A549 treated with ZK216348 at 1 μM for 4 hours (cell line): ENCODE data around the gene USP17L18. TPM values are rescaled to one million over a fixed set of nuclear protein-coding genes. Genes with fewer than 3 reads are reported as not detected.

ENCODE experiments used
- total RNA-seq: library from RNA; stranded (reverse); fragments of 200-300 nt; extraction: Qiagen RNA extraction; gene quantifications from 5 replicates; pipeline ENCODE4 v1.2.3, GENCODE V29; 2022; ENCODE audit warnings: low read depth

The USP17L18 gene, protein sequence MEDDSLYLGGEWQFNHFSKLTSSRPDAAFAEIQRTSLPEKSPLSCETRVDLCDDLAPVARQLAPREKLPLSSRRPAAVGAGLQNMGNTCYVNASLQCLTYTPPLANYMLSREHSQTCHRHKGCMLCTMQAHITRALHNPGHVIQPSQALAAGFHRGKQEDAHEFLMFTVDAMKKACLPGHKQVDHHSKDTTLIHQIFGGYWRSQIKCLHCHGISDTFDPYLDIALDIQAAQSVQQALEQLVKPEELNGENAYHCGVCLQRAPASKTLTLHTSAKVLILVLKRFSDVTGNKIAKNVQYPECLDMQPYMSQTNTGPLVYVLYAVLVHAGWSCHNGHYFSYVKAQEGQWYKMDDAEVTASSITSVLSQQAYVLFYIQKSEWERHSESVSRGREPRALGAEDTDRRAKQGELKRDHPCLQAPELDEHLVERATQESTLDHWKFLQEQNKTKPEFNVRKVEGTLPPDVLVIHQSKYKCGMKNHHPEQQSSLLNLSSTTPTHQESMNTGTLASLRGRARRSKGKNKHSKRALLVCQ
- total RNA-seq, result not detected in 5 replicates

DNA sequence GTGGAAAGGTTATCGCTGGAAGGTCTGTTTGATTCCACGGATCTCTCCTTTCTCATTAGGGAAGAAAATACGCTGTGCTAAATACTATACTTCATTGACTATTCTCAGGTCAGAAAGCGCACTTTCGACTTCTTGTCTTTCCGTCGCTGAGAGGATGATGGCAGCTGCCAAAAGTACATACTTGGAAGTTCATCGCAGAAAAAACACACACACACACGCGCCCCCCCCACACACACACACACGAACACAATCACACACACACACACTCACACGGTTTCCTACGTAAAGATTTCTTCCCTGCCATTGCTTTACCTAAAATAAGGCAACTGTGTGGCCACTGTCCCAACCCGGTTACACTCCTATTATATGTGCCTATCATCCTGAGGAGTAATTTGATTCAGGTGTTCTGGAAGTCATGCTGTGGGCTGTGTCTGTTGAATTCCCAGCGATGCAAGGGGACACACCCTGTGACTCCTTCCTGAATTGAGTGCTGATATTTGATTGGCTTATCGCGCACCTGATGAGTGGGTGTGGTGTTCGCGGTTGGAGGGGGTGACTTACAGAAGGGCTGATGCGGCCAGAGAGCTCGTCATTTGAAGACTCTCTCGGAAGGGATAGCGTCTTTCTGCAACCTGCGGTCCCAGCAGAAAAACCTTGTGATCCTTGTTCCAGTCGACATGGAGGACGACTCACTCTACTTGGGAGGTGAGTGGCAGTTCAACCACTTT, at the start of gene USP17L18:
TSS of gene USP17L18 (plus strand) at position 678 of the 728 bp plus-strand sequence. CDS start at position 678, 0 bp downstream.

DNA sequence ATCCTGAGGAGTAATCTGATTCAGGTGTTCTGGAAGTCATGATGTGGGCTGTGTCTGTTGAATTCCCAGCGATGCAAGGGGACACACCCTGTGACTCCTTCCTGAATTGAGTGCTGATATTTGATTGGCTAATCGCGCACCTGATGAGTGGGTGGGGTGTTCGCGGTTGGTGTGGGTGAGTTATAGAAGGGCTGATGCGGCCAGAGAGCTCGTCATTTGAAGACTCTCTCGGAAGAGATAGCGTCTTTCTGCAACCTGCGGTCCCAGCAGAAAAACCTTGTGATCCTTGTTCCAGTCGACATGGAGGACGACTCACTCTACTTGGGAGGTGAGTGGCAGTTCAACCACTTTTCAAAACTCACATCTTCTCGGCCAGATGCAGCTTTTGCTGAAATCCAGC, 38.1 kb upstream of the USP17L18 start, which contains the start of gene USP17L10:
TSS of gene USP17L10 (plus strand) at position 301 of the 400 bp plus-strand sequence. CDS start at position 301, 0 bp downstream.

DNA sequence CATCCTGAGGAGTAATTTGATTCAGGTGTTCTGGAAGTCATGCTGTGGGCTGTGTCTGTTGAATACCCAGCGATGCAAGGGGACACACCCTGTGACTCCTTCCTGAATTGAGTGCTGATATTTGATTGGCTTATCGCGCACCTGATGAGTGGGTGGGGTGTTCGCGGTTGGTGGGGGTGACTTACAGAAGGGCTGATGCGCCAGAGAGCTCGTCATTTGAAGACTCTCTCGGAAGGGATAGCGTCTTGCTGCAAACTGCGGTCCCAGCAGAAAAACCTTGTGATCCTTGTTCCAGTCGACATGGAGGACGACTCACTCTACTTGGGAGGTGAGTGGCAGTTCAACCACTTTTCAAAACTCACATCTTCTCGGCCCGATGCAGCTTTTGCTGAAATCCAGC, 33.3 kb upstream of the USP17L18 start, which contains the start of gene USP17L11:
TSS of gene USP17L11 (plus strand) at position 301 of the 400 bp plus-strand sequence. CDS start at position 301, 0 bp downstream.

DNA sequence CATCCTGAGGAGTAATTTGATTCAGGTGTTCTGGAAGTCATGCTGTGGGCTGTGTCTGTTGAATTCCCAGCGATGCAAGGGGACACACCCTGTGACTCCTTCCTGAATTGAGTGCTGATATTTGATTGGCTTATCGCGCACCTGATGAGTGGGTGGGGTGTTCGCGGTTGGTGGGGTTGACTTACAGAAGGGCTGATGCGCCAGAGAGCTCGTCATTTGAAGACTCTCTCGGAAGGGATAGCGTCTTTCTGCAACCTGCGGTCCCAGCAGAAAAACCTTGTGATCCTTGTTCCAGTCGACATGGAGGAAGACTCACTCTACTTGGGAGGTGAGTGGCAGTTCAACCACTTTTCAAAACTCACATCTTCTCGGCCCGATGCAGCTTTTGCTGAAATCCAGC, 28.6 kb upstream of the USP17L18 start, which contains the start of gene USP17L12:
TSS of gene USP17L12 (plus strand) at position 301 of the 400 bp plus-strand sequence. CDS start at position 301, 0 bp downstream.

DNA sequence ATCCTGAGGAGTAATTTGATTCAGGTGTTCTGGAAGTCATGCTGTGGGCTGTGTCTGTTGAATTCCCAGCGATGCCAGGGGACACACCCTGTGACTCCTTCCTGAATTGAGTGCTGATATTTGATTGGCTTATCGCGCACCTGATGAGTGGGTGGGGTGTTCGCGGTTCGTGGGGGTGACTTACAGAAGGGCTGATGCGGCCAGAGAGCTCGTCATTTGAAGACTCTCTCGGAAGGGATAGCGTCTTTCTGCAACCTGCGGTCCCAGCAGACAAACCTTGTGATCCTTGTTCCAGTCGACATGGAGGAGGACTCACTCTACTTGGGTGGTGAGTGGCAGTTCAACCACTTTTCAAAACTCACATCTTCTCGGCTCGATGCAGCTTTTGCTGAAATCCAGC, 23.8 kb upstream of the USP17L18 start, which contains the start of gene USP17L13:
TSS of gene USP17L13 (plus strand) at position 301 of the 400 bp plus-strand sequence. CDS start at position 301, 0 bp downstream.

DNA sequence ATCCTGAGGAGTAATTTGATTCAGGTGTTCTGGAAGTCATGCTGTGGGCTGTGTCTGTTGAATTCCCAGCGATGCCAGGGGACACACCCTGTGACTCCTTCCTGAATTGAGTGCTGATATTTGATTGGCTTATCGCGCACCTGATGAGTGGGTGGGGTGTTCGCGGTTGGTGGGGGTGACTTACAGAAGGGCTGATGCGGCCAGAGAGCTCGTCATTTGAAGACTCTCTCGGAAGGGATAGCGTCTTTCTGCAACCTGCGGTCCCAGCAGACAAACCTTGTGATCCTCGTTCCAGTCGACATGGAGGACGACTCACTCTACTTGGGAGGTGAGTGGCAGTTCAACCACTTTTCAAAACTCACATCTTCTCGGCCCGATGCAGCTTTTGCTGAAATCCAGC, 14.3 kb upstream of the USP17L18 start, which contains the start of gene USP17L15:
TSS of gene USP17L15 (plus strand) at position 301 of the 400 bp plus-strand sequence. CDS start at position 301, 0 bp downstream.

DNA sequence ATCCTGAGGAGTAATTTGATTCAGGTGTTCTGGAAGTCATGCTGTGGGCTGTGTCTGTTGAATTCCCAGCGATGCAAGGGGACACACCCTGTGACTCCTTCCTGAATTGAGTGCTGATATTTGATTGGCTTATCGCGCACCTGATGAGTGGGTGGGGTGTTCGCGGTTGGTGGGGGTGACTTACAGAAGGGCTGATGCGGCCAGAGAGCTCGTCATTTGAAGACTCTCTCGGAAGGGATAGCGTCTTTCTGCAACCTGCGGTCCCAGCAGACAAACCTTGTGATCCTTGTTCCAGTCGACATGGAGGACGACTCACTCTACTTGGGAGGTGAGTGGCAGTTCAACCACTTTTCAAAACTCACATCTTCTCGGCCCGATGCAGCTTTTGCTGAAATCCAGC, 4.9 kb upstream of the USP17L18 start, which contains the start of gene USP17L17:
TSS of gene USP17L17 (plus strand) at position 301 of the 400 bp plus-strand sequence. CDS start at position 301, 0 bp downstream.

DNA sequence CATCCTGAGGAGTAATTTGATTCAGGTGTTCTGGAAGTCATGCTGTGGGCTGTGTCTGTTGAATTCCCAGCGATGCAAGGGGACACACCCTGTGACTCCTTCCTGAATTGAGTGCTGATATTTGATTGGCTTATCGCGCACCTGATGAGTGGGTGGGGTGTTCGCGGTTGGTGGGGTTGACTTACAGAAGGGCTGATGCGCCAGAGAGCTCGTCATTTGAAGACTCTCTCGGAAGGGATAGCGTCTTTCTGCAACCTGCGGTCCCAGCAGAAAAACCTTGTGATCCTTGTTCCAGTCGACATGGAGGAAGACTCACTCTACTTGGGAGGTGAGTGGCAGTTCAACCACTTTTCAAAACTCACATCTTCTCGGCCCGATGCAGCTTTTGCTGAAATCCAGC, 4.6 kb downstream of the USP17L18 start, which contains the start of gene USP17L19:
TSS of gene USP17L19 (plus strand) at position 301 of the 400 bp plus-strand sequence. CDS start at position 301, 0 bp downstream.

DNA sequence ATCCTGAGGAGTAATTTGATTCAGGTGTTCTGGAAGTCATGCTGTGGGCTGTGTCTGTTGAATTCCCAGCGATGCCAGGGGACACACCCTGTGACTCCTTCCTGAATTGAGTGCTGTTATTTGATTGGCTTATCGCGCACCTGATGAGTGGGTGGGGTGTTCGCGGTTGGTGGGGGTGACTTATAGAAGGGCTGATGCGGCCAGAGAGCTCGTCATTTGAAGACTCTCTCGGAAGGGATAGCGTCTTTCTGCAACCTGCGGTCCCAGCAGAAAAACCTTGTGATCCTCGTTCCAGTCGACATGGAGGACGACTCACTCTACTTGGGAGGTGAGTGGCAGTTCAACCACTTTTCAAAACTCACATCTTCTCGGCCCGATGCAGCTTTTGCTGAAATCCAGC, 9.4 kb downstream of the USP17L18 start, which contains the start of gene USP17L20:
TSS of gene USP17L20 (plus strand) at position 301 of the 400 bp plus-strand sequence. CDS start at position 301, 0 bp downstream.

DNA sequence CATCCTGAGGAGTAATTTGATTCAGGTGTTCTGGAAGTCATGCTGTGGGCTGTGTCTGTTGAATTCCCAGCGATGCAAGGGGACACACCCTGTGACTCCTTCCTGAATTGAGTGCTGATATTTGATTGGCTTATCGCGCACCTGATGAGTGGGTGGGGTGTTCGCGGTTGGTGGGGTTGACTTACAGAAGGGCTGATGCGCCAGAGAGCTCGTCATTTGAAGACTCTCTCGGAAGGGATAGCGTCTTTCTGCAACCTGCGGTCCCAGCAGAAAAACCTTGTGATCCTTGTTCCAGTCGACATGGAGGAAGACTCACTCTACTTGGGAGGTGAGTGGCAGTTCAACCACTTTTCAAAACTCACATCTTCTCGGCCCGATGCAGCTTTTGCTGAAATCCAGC, 14.1 kb downstream of the USP17L18 start, which contains the start of gene USP17L21:
TSS of gene USP17L21 (plus strand) at position 301 of the 400 bp plus-strand sequence. CDS start at position 301, 0 bp downstream.

DNA sequence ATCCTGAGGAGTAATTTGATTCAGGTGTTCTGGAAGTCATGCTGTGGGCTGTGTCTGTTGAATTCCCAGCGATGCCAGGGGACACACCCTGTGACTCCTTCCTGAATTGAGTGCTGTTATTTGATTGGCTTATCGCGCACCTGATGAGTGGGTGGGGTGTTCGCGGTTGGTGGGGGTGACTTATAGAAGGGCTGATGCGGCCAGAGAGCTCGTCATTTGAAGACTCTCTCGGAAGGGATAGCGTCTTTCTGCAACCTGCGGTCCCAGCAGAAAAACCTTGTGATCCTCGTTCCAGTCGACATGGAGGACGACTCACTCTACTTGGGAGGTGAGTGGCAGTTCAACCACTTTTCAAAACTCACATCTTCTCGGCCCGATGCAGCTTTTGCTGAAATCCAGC, 18.9 kb downstream of the USP17L18 start, which contains the start of gene USP17L22:
TSS of gene USP17L22 (plus strand) at position 301 of the 400 bp plus-strand sequence. CDS start at position 301, 0 bp downstream.

Other genes with a start within 250 kb of the USP17L18 start
- not detected in 5 replicates for gene FAM90A26, start 78.2 kb upstream of the USP17L18 start, total RNA-seq
- not detected in 5 replicates for gene USP17L10, start 38.0 kb upstream of the USP17L18 start, total RNA-seq
- not detected in 5 replicates for gene USP17L11, start 33.2 kb upstream of the USP17L18 start, total RNA-seq
- gene USP17L12, start 28.5 kb upstream of the USP17L18 start, total RNA-seq, result not detected in 5 replicates
- gene USP17L13, start 23.7 kb upstream of the USP17L18 start, total RNA-seq, result not detected in 5 replicates
- not detected in 5 replicates for gene USP17L15, start 14.2 kb upstream of the USP17L18 start, total RNA-seq
- not detected in 5 replicates for gene USP17L17, start 4.8 kb upstream of the USP17L18 start, total RNA-seq
- not detected in 5 replicates for gene USP17L19, start 4.7 kb downstream of the USP17L18 start, total RNA-seq
- not detected in 5 replicates for gene USP17L20, start 9.5 kb downstream of the USP17L18 start, total RNA-seq
- gene USP17L21, start 14.2 kb downstream of the USP17L18 start, total RNA-seq, result not detected in 5 replicates
- gene USP17L22, start 19.0 kb downstream of the USP17L18 start, total RNA-seq, result not detected in 5 replicates
- gene USP17L24, start 76.5 kb downstream of the USP17L18 start, total RNA-seq, result not detected in 5 replicates
- not detected in 5 replicates for gene USP17L25, start 81.3 kb downstream of the USP17L18 start, total RNA-seq
- gene USP17L26, start 86.0 kb downstream of the USP17L18 start, total RNA-seq, result not detected in 5 replicates
- gene USP17L5, start 90.8 kb downstream of the USP17L18 start, total RNA-seq, result not detected in 5 replicates
- not detected in 5 replicates for gene USP17L27, start 95.5 kb downstream of the USP17L18 start, total RNA-seq
- gene USP17L28, start 100.3 kb downstream of the USP17L18 start, total RNA-seq, result not detected in 5 replicates
- gene USP17L29, start 105.0 kb downstream of the USP17L18 start, total RNA-seq, result not detected in 5 replicates
- gene USP17L30, start 114.5 kb downstream of the USP17L18 start, total RNA-seq, result not detected in 5 replicates
- gene DEFB131A, start 195.8 kb downstream of the USP17L18 start, total RNA-seq, result not detected in 5 replicates